H9 (cell line): ENCODE measurements around the gene UQCRFS1. TPM values are rescaled to one million over a fixed set of nuclear protein-coding genes. Genes with fewer than 3 reads are reported as not detected.

Experiments
- DNase-seq: peaks from one replicate; pipeline ENCODE4 v3.0.0-alpha.2; 2017
- H2AFZ ChIP-seq: one replicate; pipeline ENCODE4 v1.6.1; 2013; ENCODE audit warnings: mild to moderate bottlenecking, low read length, control low read depth, moderate library complexity
- H2AK5ac ChIP-seq: 2 replicates; pipeline ENCODE4 v1.6.1; 2013; ENCODE audit warnings: low read length, control low read depth, mixed read lengths; ENCODE audit not compliant: insufficient read length
- H2BK120ac ChIP-seq: one replicate; pipeline ENCODE4 v1.6.1; 2013; ENCODE audit warnings: low read depth, mild to moderate bottlenecking, low read length, control low read depth, inconsistent platforms; ENCODE audit not compliant: poor library complexity, severe bottlenecking
- H2BK12ac ChIP-seq: 2 replicates; pipeline ENCODE4 v1.6.1; 2013; ENCODE audit warnings: low read length, control low read depth, mixed read lengths, low read depth; ENCODE audit not compliant: insufficient read length
- H2BK15ac ChIP-seq: 2 replicates; pipeline ENCODE4 v1.6.1; 2013; ENCODE audit warnings: low read depth, low read length, control low read depth
- H2BK20ac ChIP-seq: one replicate; pipeline ENCODE4 v1.6.1; 2013; ENCODE audit warnings: low read depth, mild to moderate bottlenecking, low read length, control low read depth, inconsistent platforms; ENCODE audit not compliant: poor library complexity, severe bottlenecking
- H2BK5ac ChIP-seq: 2 replicates; pipeline ENCODE4 v1.6.1; 2013; ENCODE audit warnings: low read length, control low read depth, mixed read lengths; ENCODE audit not compliant: insufficient read length
- H3K14ac ChIP-seq: 2 replicates; pipeline ENCODE4 v1.6.1; 2013; ENCODE audit warnings: low read length, control low read depth; ENCODE audit not compliant: insufficient read depth
- H3K18ac ChIP-seq: 2 replicates; pipeline ENCODE4 v1.6.1; 2013; ENCODE audit warnings: low read depth, mild to moderate bottlenecking, mixed read lengths, low read length, control low read depth; ENCODE audit not compliant: insufficient read length
- H3K23ac ChIP-seq: 2 replicates; pipeline ENCODE4 v1.6.1; 2013; ENCODE audit warnings: low read length, control low read depth, mixed read lengths, low read depth; ENCODE audit not compliant: insufficient read length
- H3K23me2 ChIP-seq: 2 replicates; pipeline ENCODE4 v1.6.1; 2013; ENCODE audit warnings: low read depth, mild to moderate bottlenecking, mixed read lengths, low read length, control low read depth; ENCODE audit not compliant: insufficient read length, poor library complexity, severe bottlenecking
- H3K27ac ChIP-seq: 2 replicates; pipeline ENCODE4 v1.5.1; 2013; ENCODE audit warnings: low read length, control low read depth, mixed read lengths, low read depth; ENCODE audit not compliant: insufficient read length
- H3K27me3 ChIP-seq: 2 replicates; pipeline ENCODE4 v1.6.1; 2013; ENCODE audit warnings: low read length, control low read depth, inconsistent platforms; ENCODE audit not compliant: insufficient read depth
- H3K4ac ChIP-seq: 2 replicates; pipeline ENCODE4 v1.6.1; 2013; ENCODE audit warnings: low read depth, mild to moderate bottlenecking, control low read depth, inconsistent platforms, low read length, moderate library complexity
- H3K4me1 ChIP-seq: 2 replicates; pipeline ENCODE4 v1.6.1; 2013; ENCODE audit warnings: low read length, control low read depth, inconsistent platforms; ENCODE audit not compliant: insufficient read depth
- H3K4me2 ChIP-seq: 2 replicates; pipeline ENCODE4 v1.6.1; 2013; ENCODE audit warnings: low read length, control low read depth, mixed read lengths; ENCODE audit not compliant: insufficient read length, insufficient read depth
- H3K56ac ChIP-seq: 2 replicates; pipeline ENCODE4 v1.6.1; 2013; ENCODE audit warnings: low read depth, mild to moderate bottlenecking, mixed read lengths, low read length, control low read depth; ENCODE audit not compliant: insufficient read length
- H3K79me1 ChIP-seq: 2 replicates; pipeline ENCODE4 v1.6.1; 2013; ENCODE audit warnings: low read depth, mild to moderate bottlenecking, moderate library complexity, low read length, control low read depth, inconsistent platforms; ENCODE audit not compliant: insufficient read depth, poor library complexity, severe bottlenecking
- H3K79me2 ChIP-seq: 2 replicates; pipeline ENCODE4 v1.6.1; 2013; ENCODE audit warnings: low read length, control low read depth, inconsistent platforms; ENCODE audit not compliant: insufficient read depth
- H3K9ac ChIP-seq: 2 replicates; pipeline ENCODE4 v1.6.1; 2013; ENCODE audit warnings: low read length, control low read depth, mixed read lengths; ENCODE audit not compliant: insufficient read length; ENCODE audit errors: extremely low read depth
- H3K9me3 ChIP-seq: one replicate; pipeline ENCODE4 v1.6.1; 2013; ENCODE audit warnings: low read depth, low read length, inconsistent platforms; ENCODE audit not compliant: control insufficient read depth
- H3T11ph ChIP-seq: one replicate; pipeline ENCODE4 v1.6.1; 2013; ENCODE audit warnings: mild to moderate bottlenecking, low read length, control low read depth, inconsistent platforms
- H4K20me1 ChIP-seq: one replicate; pipeline ENCODE4 v1.6.1; 2013; ENCODE audit not compliant: control insufficient read depth, insufficient read length, insufficient read depth
- H4K5ac ChIP-seq: 2 replicates; pipeline ENCODE4 v1.6.1; 2013; ENCODE audit warnings: low read depth, mild to moderate bottlenecking, mixed read lengths, low read length, control low read depth; ENCODE audit not compliant: insufficient read length
- H4K8ac ChIP-seq: replicated peaks from 2 replicates; pipeline ENCODE4 v1.6.1; 2013; ENCODE audit warnings: low read length, control low read depth, mixed read lengths, low read depth; ENCODE audit not compliant: insufficient read length
- H4K91ac ChIP-seq: 2 replicates; pipeline ENCODE4 v1.6.1; 2013; ENCODE audit warnings: low read depth, mild to moderate bottlenecking, moderate library complexity, mixed read lengths, low read length, control low read depth; ENCODE audit not compliant: insufficient read length
- H3K27ac Mint-ChIP-seq, 3 experiments: 2 replicates in 2 of 3; 3 replicates in 1 of 3; pipeline ENCODE4 v1.8.0; 2020 to 2021; ENCODE audit warnings: mixed read lengths in 3 of 3, mild to moderate bottlenecking in 1 of 3, moderate library complexity in 1 of 3
- H3K27me3 Mint-ChIP-seq: 2 replicates; pipeline ENCODE4 v1.8.0; 2021; ENCODE audit warnings: low read depth, mild to moderate bottlenecking, moderate library complexity, mixed read lengths
- H3K36me3 Mint-ChIP-seq, 3 experiments: 2 replicates in 2 of 3; 3 replicates in 1 of 3; pipeline ENCODE4 v1.8.0; 2020 to 2021; ENCODE audit warnings: low read depth in 3 of 3, mixed read lengths in 3 of 3; ENCODE audit not compliant: insufficient read depth in 1 of 3
- H3K4me1 Mint-ChIP-seq, 2 experiments: 2 replicates each; pipeline ENCODE4 v1.8.0; 2020; ENCODE audit warnings: mixed read lengths in 2 of 2
- H3K4me3 Mint-ChIP-seq, 2 experiments: 2 replicates in 1 of 2; 3 replicates in 1 of 2; pipeline ENCODE4 v1.8.0; 2020 to 2021; ENCODE audit warnings: mild to moderate bottlenecking in 2 of 2, mixed read lengths in 2 of 2, moderate library complexity in 1 of 2
- H3K9me3 Mint-ChIP-seq, 2 experiments: 2 replicates in 1 of 2; 3 replicates in 1 of 2; pipeline ENCODE4 v1.8.0; 2020; ENCODE audit warnings: mild to moderate bottlenecking in 2 of 2, mixed read lengths in 2 of 2, moderate library complexity in 1 of 2
- WGBS: extraction: QIAGEN DNeasy Blood & Tissue Kit; methylation state at CpG from one replicate; pipeline ENCODE4 v1.1.7; 2013; ENCODE audit warnings: missing lambda C conversion rate, low lambda C conversion rate, mixed read lengths; ENCODE audit not compliant: insufficient read length; ENCODE audit errors: extremely low coverage; 5-methylcytosine and 5-hydroxymethylcytosine counted together
- total RNA-seq: library from RNA; stranded (reverse); gene quantifications from 2 replicates; pipeline ENCODE4 v1.2.1, GENCODE V29; 2021
- TF ChIP-seq, protein P1 (sequence below): fragments of 200-600 bp; sonication (generic); conservative IDR thresholded peaks from 3 replicates; pipeline ENCODE4 v1.8.0; 2021; ENCODE audit warnings: antibody characterized with exemption, mild to moderate bottlenecking

UQCRFS1 gene
- total RNA-seq, 1 experiment from 2014 or later, result 46.1 TPM

DNA sequence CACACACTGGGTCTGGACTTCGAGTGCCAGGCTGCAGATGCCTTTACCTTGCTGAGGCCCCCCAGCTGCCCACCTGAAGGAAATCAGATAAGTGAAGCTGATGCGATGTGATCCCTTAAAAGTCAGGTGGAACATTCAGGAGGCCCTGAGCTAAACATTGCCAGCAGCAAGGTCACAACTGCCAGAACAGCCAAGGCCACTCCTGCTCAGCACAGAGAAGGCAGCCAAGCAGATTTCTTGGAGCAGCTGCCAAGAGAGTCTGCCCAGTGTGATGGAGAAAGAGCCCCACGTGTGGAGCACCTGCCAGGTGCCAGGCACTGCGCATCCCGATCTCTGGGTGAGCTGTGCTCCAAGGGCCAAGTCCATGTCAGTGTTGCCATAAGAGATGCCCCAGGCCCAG, 20.6 kb upstream of the UQCRFS1 start:
- Histone ChIP-seq H2AK5ac (no peak overlapping the region), H3K23me2 (no peaks in the 10 kb centered on the region), H2BK12ac (no peak overlapping the region), H3K79me2 (no peaks in the 10 kb centered on the region; the same call in 1 of the 2 replicates), H3T11ph (no peak overlapping the region), H2BK120ac (no peak overlapping the region), H3K9ac (no peak overlapping the region), H3K56ac (no peak overlapping the region), H4K5ac (no peak overlapping the region), H3K23ac (no peak overlapping the region), H3K27ac (no peak overlapping the region), H4K91ac (no peak overlapping the region), H3K4me1 (no peaks in the 10 kb centered on the region), H4K8ac (no peak overlapping the region), H3K18ac (no peak overlapping the region), H3K79me1 (no peaks in the 10 kb centered on the region), H2BK20ac (no peak overlapping the region), H3K9me3 (no peaks in the 10 kb centered on the region), H2BK15ac (no peak overlapping the region), H3K4me2 (no peak overlapping the region), H2BK5ac (no peak overlapping the region), H3K14ac (no peak overlapping the region), H3K4ac (no peak overlapping the region), H3K27me3 (no peaks in the 10 kb centered on the region), H4K20me1 (no peaks in the 10 kb centered on the region), H2AFZ (no peak overlapping the region)
- H3K9me3 Mint-ChIP-seq, result peaks cover 2 to 8% of the 10 kb centered on the region in 2 experiments; a peak in 3 of 5 replicates
- H3K4me1 Mint-ChIP-seq, result no peaks in the 10 kb centered on the region
- no CpG with 5 or more reads among the region's 5 CpGs for whole genome bisulfite sequencing
- H3K27me3 Mint-ChIP-seq, result peaks cover 5% of the 10 kb centered on the region
- H3K4me3 Mint-ChIP-seq, result no peak overlapping the region
- no peak for DNase-seq
- H3K36me3 Mint-ChIP-seq, result no peaks in the 10 kb centered on the region
- no peak overlapping the region for H3K27ac Mint-ChIP-seq
- TF ChIP-seq, protein P1, sequence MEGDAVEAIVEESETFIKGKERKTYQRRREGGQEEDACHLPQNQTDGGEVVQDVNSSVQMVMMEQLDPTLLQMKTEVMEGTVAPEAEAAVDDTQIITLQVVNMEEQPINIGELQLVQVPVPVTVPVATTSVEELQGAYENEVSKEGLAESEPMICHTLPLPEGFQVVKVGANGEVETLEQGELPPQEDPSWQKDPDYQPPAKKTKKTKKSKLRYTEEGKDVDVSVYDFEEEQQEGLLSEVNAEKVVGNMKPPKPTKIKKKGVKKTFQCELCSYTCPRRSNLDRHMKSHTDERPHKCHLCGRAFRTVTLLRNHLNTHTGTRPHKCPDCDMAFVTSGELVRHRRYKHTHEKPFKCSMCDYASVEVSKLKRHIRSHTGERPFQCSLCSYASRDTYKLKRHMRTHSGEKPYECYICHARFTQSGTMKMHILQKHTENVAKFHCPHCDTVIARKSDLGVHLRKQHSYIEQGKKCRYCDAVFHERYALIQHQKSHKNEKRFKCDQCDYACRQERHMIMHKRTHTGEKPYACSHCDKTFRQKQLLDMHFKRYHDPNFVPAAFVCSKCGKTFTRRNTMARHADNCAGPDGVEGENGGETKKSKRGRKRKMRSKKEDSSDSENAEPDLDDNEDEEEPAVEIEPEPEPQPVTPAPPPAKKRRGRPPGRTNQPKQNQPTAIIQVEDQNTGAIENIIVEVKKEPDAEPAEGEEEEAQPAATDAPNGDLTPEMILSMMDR, result no peak
